ENCODE measurements around the gene PLD4.

PLD4 gene

GRCh38 chr14:104957146-104958113 is 32.8 kb downstream of the PLD4 start:
- DNase-seq (ENCODE audit: low spot score), result no peak

GRCh38 chr14:104964546-104964945 is 39.9 kb downstream of the PLD4 start:
- no peak for DNase-seq (ENCODE audit: low spot score)

GRCh38 chr14:104965561-104966231 is 41.0 kb downstream of the PLD4 start:
- DNase-seq (ENCODE audit: low spot score), result no peak

GRCh38 chr14:104966261-104966865 is 41.7 kb downstream of the PLD4 start:
- DNase-seq (ENCODE audit: low spot score), result no peak

- no peak for DNase-seq (ENCODE audit: low spot score)
Observed at GRCh38 chr14:104966981-104967385, 42.3 kb downstream of the PLD4 start.

GRCh38 chr14:104967386-104968152 is 42.9 kb downstream of the PLD4 start:
- DNase-seq (ENCODE audit: low spot score), result no peak

- no peak for DNase-seq (ENCODE audit: low spot score)
Observed at GRCh38 chr14:104968153-104968527, 43.5 kb downstream of the PLD4 start.

GRCh38 chr14:104968541-104969401 is 44.1 kb downstream of the PLD4 start:
- no peak for DNase-seq (ENCODE audit: low spot score)

GRCh38 chr14:104969741-104970230 is 45.1 kb downstream of the PLD4 start:
- DNase-seq (ENCODE audit: low spot score), result no peak

GRCh38 chr14:104970231-104971068 is 45.8 kb downstream of the PLD4 start:
- no peak for DNase-seq (ENCODE audit: low spot score)

GRCh38 chr14:104971447-104972240 is 47.0 kb downstream of the PLD4 start:
- DNase-seq (ENCODE audit: low spot score), result no peak

GRCh38 chr14:104972301-104973134 is 47.8 kb downstream of the PLD4 start:
- no peak for DNase-seq (ENCODE audit: low spot score)

- no peak for DNase-seq (ENCODE audit: low spot score)
Observed at GRCh38 chr14:104973135-104973384, 48.4 kb downstream of the PLD4 start.

GRCh38 chr14:104973385-104974145 is 48.9 kb downstream of the PLD4 start:
- no peak for DNase-seq (ENCODE audit: low spot score)

- DNase-seq (ENCODE audit: low spot score), result no peak
Observed at GRCh38 chr14:104974146-104974541, 49.5 kb downstream of the PLD4 start.

- no peak for DNase-seq (ENCODE audit: low spot score)
Observed at GRCh38 chr14:104974665-104975390, 50.1 kb downstream of the PLD4 start.
